HG03558 (cell line): Measurements from ENCODE around the gene NFASC.

ENCODE experiments used
- ATAC-seq: cut with Tn5 transposase; IDR thresholded peaks from one replicate; pipeline ENCODE4 v1.9.1; 2021; ENCODE audit warnings: moderate number of reproducible peaks; ENCODE audit not compliant: unreplicated experiment; ENCODE audit errors: extremely low read depth

Gene NFASC

DNA sequence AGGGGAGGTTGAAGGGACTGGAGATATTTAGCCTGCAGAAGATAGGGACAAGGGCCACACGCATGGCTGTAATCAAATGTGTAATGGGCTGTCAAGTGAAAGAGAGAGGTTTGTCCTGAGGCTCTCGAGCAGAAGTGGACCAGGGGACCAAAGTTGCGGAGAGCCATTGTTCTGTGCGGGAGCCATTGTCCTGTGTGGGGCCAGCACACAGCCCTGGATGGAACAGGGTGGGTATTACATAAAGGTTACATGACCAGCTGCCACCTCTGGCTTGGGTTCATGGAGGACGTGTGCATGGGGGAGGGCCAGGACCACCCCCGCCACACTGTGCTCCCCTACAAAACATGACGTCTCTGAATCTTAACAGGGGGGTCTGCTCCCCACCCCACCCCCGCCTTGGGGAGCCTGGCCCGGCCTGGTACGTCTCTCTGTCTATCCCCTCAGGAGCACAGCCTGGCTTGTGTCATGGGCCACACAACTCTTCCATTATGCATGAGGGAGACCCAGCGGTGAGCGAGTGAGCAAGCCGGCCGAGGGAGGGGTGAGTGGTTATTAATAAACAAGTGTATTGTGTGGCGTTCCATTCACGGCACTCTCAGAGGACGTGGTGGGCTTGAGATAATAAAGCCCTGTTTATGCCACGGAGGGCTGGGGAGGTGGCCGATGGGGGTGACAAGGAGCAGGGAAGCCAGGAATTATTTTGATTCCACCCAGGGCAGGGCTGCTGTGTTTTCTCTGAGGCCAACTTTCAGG is at the start of gene NFASC:
NFASC (plus strand) TSS at position 703 of the 753 bp plus-strand sequence. CDS start 73,454 bp downstream, outside the sequence.
- ATAC-seq = no peak

DNA sequence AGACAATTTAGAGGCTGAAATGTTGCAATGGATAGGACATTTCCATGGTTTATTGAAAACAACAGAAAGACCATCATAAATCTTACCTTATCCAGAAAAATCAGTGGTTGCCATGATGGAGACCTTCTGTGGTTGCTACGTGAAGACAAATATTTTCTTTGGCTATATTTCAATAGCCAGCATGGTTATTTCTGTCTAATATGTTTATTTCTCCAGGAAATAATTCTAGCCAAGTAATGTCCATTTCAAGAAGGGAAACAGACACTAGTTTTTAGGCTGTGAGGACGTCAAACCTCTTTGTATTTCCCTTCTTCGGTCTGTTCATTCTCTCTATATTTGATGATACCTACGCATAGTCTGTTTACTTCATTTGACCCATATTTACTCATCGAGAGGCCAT is 49.2 kb upstream of the NFASC start:
- ATAC-seq = no peak

GRCh38 chr1:204821924-204822323 is 48.7 kb upstream of the NFASC start:
- no peak for ATAC-seq

- ATAC-seq = no peak
Observed at GRCh38 chr1:204826970-204827369, 43.7 kb upstream of the NFASC start.

DNA sequence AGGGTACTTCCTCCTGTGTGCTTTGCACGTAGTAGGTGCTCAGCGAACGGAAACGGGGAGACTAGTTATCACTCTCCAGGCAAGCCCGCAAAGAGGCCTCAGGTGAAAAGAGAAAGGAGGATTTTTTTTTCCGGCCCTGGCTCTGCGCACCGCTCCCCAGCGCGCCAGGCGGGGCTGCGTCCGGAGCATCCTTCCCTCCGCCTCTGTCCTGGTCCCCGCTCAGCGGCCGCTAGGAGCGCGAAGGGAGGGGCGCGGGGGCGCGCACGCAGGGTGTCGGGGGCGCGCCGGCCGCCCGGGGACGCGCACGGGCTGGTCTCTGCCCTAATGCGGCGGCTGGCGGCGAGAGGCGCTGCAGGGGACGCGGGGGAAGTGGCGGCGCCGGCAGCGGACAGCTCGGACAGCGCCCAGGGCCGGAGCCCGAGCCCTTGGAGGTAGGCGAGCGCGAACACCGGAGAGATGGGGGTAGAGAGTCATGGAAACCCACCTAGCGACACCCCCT is 42.3 kb upstream of the NFASC start:
- ATAC-seq = no peak

GRCh38 chr1:204829133-204829825 is 41.4 kb upstream of the NFASC start:
- ATAC-seq = no peak

DNA sequence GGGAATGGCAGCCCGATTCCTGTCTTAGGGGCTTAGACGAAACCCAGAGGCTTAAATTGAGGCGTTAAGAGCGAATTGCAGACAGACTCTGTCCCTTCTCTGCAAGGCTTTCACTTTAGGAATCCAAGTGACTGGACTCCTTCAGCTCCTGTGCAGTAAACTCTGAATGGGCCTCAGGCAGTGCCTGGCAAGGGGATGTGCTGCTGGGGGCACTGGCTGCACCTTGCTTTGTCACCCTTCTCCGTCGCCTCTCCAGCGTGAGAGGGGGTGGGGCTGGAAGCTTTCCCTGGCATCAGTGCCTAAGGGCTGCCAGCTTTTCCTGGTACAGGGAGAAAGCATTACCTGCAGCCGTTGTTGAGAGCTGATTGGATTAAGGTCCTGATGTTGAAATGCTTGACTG is 39.9 kb upstream of the NFASC start:
- ATAC-seq = no peak

DNA sequence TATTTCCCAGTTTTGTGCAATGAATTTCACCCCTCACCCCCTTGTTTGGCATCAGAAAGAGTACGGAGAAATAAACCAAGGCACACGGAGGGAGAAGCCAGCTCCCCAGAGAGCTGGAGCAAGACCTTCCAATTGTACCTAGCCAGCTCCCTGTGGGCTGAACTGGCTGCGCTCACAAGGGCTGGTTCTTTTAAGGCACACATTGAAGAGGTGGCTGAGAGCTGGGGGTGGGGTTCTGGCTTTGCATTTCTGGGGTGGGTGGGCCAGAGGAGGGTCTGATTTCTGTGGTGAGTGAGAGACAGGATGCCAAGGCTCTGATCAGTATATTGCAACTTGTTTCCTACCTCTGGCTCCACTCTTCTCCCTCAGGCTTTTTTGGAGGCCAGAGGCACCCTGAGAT is 39.5 kb upstream of the NFASC start:
- no peak for ATAC-seq

DNA sequence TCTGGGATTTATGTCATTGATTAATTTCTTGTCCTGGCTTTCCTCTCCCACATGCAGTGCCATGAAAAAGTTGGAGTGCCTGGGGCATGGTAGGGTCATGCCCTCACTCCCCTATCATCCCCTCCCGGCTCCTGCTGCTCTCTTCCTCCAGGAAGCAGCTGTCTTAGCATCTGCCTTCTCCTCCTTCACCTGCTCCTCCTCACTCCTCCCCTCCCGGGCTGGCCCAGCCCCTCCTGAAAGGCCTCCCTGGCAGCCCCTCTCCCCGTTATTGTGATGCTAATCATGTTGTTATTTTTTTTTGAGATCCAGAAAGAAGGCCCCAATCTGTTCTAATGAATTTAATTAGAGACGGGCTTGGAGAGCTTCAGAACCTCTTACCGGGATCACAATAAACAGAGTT is 36.3 kb upstream of the NFASC start:
- no peak for ATAC-seq

DNA sequence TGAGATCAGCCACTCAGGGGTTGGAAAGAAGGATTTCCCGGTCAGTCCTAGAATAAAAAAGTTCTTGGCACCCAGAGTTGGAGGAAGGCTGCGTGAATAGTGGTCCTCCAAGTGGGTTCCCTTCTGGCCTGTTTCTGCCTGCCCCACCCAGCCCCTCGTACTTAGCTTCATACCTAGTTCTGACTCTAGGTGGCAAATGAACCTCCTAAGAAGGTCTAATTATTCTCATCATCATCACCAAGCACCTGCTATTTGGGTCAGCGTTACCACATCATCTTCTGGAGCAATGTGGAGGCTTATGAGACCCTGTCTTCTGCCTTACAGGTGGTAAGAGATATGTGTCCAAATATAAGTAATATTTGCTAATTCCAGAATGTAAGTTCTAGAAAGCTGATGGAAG is 35.9 kb upstream of the NFASC start:
- ATAC-seq = no peak

DNA sequence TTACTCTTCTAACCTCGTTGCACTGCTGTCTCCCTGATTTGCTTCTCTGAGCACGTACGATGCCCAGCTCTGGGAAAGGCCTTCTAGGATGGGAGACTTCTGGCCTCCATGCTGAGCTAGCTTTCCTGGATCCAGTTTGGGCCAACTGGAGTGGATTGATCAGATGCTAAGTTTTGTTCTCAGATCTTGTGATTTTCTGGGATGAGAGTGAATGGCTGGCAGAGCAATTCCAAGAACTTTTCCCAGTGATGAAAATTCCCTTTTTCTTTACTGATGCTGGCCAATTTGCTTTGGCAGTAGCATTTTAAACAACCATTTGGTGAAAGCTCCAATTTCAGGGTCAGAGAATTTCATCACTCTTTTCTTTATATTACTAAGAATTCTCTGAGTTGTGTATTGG is 34.9 kb upstream of the NFASC start:
- no peak for ATAC-seq

- ATAC-seq = no peak
Observed at GRCh38 chr1:204836856-204837255, 33.8 kb upstream of the NFASC start.

GRCh38 chr1:204837440-204838084 is 33.1 kb upstream of the NFASC start:
- no peak for ATAC-seq

DNA sequence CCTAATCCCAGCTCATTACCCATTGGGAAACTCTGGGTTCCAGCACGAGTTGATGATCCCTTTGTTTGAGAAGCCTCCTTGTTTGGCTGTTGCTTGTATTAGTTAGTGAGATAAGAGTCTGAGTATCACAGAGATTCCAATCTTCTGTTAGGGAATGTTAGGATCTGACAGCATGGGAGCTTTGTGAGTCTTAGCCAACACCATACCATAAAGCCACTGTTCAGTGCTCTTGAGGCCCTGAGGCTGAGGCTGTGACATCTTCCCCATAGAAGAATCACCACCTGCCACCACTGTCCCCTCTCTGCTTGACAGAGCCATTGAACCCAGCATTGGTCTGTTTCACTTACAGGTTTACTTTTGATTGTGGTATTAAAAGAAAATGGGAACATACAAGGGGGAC is 29.3 kb upstream of the NFASC start:
- no peak for ATAC-seq

DNA sequence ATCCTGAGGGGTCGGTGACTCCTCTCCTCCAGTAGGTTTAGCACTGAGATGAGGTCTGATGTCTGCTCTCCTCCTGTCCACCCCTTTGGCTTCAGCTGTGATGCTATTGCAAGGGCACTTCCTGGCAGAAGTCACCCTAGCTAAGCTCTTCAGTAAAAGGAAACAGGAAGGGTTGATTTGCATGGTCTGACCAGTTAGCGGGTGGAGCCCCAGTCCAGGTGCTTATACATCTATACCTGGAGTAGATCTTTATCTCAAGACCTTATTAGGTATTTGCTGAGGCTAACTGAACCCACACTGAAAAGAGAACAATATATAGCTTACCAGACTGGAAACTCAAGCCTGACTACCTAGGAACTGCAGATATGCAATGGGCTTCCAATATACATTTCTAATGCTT is 28.9 kb upstream of the NFASC start:
- ATAC-seq = no peak

GRCh38 chr1:204842369-204842768 is 28.3 kb upstream of the NFASC start:
- ATAC-seq = no peak

DNA sequence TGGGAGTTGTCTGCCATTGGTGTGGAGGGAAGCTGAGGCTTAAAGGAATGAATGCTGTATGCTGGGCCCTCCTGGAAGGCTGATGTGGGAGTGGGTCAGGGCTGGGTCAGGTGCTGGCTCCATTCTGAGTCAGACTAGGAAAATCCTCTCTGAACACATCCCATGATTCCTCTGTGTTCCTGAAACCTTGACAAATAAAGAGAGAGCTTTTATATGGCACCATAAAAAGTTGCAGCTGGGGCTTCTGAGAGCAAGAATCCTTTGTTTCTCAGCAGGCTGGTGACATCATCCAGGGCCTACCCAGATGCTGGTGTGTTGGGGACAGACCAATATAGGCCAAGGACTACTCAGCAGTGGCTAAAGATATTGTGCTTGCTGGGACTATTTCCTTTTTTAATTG is 27.8 kb upstream of the NFASC start:
- ATAC-seq = no peak

DNA sequence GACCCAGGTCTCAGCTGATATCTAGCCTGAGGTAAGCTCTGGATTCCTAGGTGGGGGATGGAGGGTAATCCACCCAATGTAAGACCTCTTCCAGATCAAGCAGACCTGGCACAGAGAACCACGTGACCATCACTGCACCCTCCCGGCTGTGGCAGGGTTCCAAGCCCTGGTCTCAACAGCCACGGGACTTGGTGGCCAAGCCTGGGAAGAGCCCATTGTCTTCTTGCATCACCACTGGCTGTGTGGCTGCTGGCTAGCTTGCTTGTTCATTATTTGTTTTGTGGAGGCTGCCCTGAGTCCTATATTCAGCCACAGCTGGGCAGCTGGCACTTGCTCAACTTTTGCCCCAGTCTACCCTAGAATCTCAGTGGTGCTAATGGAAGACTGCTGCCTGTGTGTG is 24.1 kb upstream of the NFASC start:
- no peak for ATAC-seq

- no peak for ATAC-seq
Observed at GRCh38 chr1:204848579-204848978, 22.1 kb upstream of the NFASC start.

- ATAC-seq = no peak
Observed at GRCh38 chr1:204852854-204853253, 17.8 kb upstream of the NFASC start.

DNA sequence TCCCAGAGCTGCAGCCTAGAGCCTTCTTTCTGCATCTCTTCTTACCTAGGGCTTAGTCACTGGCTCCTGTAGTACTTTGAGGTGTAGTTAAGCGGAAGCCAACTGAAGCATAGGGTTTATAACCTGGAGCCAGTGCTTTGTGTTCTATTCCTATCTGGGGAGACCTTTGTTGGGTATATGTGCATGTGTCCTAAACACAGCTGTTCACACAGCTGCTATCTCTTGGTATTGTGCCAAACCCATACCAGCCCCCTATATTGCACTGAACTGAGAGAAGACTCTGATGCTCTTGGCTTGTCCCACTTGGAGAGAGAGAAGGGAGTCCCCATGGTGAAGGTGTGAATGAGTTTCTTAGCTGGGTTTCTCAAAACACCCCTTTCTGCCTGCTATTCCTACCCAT is 17.2 kb upstream of the NFASC start:
- no peak for ATAC-seq
